Thyroid gland (tissue), 4 donors: Measurements from ENCODE around the gene HELZ. TPM values are rescaled to one million over a fixed set of nuclear protein-coding genes. Genes with fewer than 3 reads are reported as not detected.

Source experiments
- DNase-seq, 2 donors: peaks; one replicate each; pipeline ENCODE4 v3.0.0-alpha.2; 2019
- H3K27ac ChIP-seq, 3 donors: fragments of 200-600 bp; sonication (generic); 1 replicate in 2 of 3; 2 replicates in 1 of 3; pipeline ENCODE4 v1.5.1; 2016 to 2019; ENCODE audit warnings: mild to moderate bottlenecking in 1 of 3, moderate library complexity in 1 of 3
- H3K27me3 ChIP-seq: fragments of 200-600 bp; sonication (generic); one replicate; pipeline ENCODE4 v1.5.1; 2019
- H3K36me3 ChIP-seq, 2 donors: fragments of 200-600 bp; sonication (generic); one replicate each; pipeline ENCODE4 v1.5.1; 2016 to 2019
- H3K4me1 ChIP-seq, 2 donors: fragments of 200-600 bp; sonication (generic); one replicate each; pipeline ENCODE4 v1.5.1; 2017 to 2019
- H3K4me3 ChIP-seq, 3 donors: fragments of 200-600 bp; sonication (generic); replicated peaks in 1 of 3; 1 replicate in 2 of 3; 2 replicates in 1 of 3; pipeline ENCODE4 v1.5.1; 2016; ENCODE audit warnings: mild to moderate bottlenecking in 1 of 3
- H3K9me3 ChIP-seq: fragments of 200-600 bp; sonication (generic); one replicate; pipeline ENCODE4 v1.5.1; 2017
- CTCF ChIP-seq, 6 experiments: fragments of 200-600 bp in 3 of 6; fragments of 450-650 bp in 3 of 6; sonication (generic) in 3 of 6; IDR thresholded peaks; one replicate each; pipeline ENCODE4 v1.5.1; 2016 to 2019; ENCODE audit warnings: antibody characterized with exemption in 6 of 6, mild to moderate bottlenecking in 2 of 6, inconsistent platforms in 1 of 6, moderate library complexity in 1 of 6
- POLR2A ChIP-seq, 2 donors: fragments of 450-650 bp; IDR thresholded peaks; one replicate each; pipeline ENCODE4 v1.6.1; 2017; ENCODE audit warnings: antibody characterized with exemption in 2 of 2, mild to moderate bottlenecking in 2 of 2, moderate library complexity in 1 of 2
- WGBS, 2 donors: methylation state at CpG; one replicate each; pipeline ENCODE4 v1.1.5; 2017; 5-methylcytosine and 5-hydroxymethylcytosine counted together
- intact Hi-C: fragments of 100-400 bp; cut with DNase I; formaldehyde crosslinking; loops from one replicate; pipeline ENCODE4 v1.15.1; 2023
- total RNA-seq, 4 donors: library from RNA; depleted of rRNA; stranded (reverse); fragments of >200 nt; gene quantifications; one replicate each; pipeline ENCODE4 v1.2.3, GENCODE V29; 2016

The HELZ gene
- total RNA-seq, 4 donors from 2014 or later = 63.4 to 134 (median 88.2) TPM

- TF ChIP-seq POLR2A (IDR thresholded peaks at IDR 0.05) (no peak), CTCF (IDR thresholded peaks at IDR 0.05) (no peak)
- intact Hi-C loops = no loop called here
- Histone ChIP-seq H3K27me3 (no peaks in the 10 kb centered on the region), H3K27ac (no peak overlapping the region), H3K4me1 (no peaks in the 10 kb centered on the region), H3K9me3 (no peaks in the 10 kb centered on the region), H3K36me3 (peaks cover 11 to 15% of the 10 kb centered on the region in 2 donors), H3K4me3 (no peak overlapping the region)
- no peak for DNase-seq
- 93 to 100% methylated on average over 1 of the region's 1 CpG for WGBS, 2 donors
These were observed 128.9 kb downstream of the HELZ start for GRCh38 chr17:67116045-67116575.

- Histone ChIP-seq H3K36me3 (peaks cover 10 to 12% of the 10 kb centered on the region in 2 donors), H3K27ac (no peak overlapping the region), H3K4me1 (no peaks in the 10 kb centered on the region), H3K9me3 (no peaks in the 10 kb centered on the region), H3K27me3 (no peaks in the 10 kb centered on the region), H3K4me3 (no peak overlapping the region)
- TF ChIP-seq POLR2A (IDR thresholded peaks at IDR 0.05) (no peak), CTCF (IDR thresholded peaks at IDR 0.05) (no peak)
- intact Hi-C loops = no loop called here
- 93 to 96% methylated on average over 1 of the region's 1 CpG for WGBS, 2 donors
- no peak for DNase-seq
These were observed 129.6 kb downstream of the HELZ start for GRCh38 chr17:67115401-67115800.

DNA sequence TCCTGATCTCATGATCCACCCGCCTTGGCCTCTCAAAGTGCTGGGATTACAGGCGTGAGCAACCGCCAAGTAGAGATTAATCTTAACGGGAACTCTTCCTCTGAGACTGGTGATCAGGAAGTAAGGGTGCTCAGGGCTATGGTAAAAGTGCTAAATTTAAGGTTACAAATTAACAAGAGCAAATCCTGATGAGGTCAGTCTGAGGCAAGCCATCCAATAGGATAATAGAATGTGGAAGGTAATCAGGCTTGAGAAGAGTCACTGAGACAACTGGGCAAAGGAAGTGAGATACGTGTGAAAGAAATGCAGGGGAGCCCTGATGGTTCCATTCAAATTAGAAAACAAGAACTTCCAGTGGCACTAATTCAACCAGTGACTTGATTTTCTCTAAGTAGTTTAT is 131.5 kb downstream of the HELZ start:
- no peak overlapping the region for H3K4me3 ChIP-seq
- TF ChIP-seq CTCF (IDR thresholded peaks at IDR 0.05) (no peak), POLR2A (IDR thresholded peaks at IDR 0.05) (no peak)
- H3K9me3 ChIP-seq = no peaks in the 10 kb centered on the region
- DNase-seq = no peak
- intact Hi-C loops = no loop called here
- 97 to 98% methylated on average over 5 of the region's 5 CpGs for WGBS, 2 donors
- peaks cover 15% of the 10 kb centered on the region in 2 donors for H3K36me3 ChIP-seq
- no peak overlapping the region for H3K27ac ChIP-seq
- no peaks in the 10 kb centered on the region for H3K27me3 ChIP-seq
- H3K4me1 ChIP-seq = no peaks in the 10 kb centered on the region

GRCh38 chr17:67111808-67112207 is 133.2 kb downstream of the HELZ start:
- H3K27me3 ChIP-seq = no peaks in the 10 kb centered on the region
- no peak for TF ChIP-seq POLR2A (IDR thresholded peaks at IDR 0.05)
- no peak for TF ChIP-seq CTCF (IDR thresholded peaks at IDR 0.05)
- H3K4me1 ChIP-seq = peaks cover 0 to 6% of the 10 kb centered on the region in 2 donors
- no peaks in the 10 kb centered on the region for H3K9me3 ChIP-seq
- no peak for DNase-seq
- no peak overlapping the region for H3K27ac ChIP-seq
- peaks cover 26 to 31% of the 10 kb centered on the region in 2 donors for H3K36me3 ChIP-seq
- no peak overlapping the region for H3K4me3 ChIP-seq
- WGBS, 2 donors = 91 to 100% methylated on average over 1 of the region's 1 CpG
- intact Hi-C loops = no loop called here

DNA sequence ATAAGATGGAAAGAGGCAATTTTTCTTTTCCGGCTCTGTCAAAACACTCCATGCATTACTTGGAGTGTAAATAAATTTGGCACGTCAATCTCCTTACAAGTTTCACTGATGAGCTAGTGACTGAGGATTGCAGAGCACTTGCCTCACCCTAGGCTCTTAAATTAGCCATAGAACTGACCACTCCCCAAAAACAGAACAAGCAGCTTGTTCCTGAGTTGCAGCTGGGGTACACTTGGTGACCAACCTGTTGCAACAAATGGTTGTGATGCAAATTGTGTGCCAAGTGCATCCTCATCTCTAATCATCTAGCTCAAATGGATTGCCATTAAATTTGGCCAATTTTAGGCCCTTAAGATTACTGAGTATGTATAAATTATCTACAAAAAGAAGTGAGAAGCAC is 133.7 kb downstream of the HELZ start:
- H3K36me3 ChIP-seq = peaks cover 26 to 33% of the 10 kb centered on the region in 2 donors
- WGBS, 2 donors = 97 to 99% methylated on average over 2 of the region's 2 CpGs
- intact Hi-C loops = no loop called here
- H3K27me3 ChIP-seq = no peaks in the 10 kb centered on the region
- TF ChIP-seq POLR2A (IDR thresholded peaks at IDR 0.05) (no peak), CTCF (IDR thresholded peaks at IDR 0.05) (no peak)
- H3K4me3 ChIP-seq = no peak overlapping the region
- H3K27ac ChIP-seq = no peak overlapping the region
- peaks cover 0 to 6% of the 10 kb centered on the region in 2 donors for H3K4me1 ChIP-seq
- no peak for DNase-seq
- no peaks in the 10 kb centered on the region for H3K9me3 ChIP-seq
